ENCODE results near the gene ABCC5.

ABCC5 gene

GRCh38 chr3:183918178-183918577 lies 99.5 kb downstream of the ABCC5 start:
- DNase-seq = no peak

DNA sequence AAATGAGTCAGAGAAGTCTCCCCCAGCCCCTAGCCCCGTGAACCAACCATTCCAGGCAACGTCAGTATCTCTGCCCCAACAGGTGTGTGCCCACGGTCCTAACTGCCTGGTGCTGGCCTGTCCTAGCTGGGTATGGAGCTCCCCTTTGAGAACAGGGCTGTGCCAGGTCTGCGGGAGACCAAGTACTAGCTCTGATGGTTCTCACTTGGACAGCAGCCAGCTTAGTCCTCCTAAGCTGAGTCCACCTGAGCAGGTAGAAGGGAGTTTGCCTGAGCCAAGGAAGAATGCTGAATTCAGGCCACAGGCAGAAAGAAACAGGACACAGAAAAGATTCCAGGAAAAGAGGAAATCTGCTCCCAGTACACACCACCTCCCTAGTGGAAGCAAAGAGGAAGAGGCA lies 99.9 kb downstream of the ABCC5 start:
- no peak for DNase-seq

- DNase-seq = no peak
These were observed 102.8 kb downstream of the ABCC5 start for GRCh38 chr3:183914856-183915255.

DNA sequence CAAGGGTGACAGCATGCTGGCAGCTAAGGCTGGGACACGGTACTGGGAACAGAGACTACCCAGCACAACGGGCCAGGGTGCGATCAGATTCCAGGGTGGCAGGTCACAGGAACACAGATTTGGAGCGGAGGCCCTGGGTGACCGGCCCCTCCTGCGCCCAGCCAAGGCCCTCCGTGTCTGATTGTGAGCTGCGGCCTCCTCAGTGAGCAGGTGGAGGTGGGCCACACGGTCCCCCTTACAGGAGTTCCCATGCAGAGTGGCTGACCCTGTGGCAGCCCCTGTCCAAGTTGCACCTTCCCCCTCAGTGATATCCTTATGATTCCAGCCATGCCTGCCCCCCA lies 104.1 kb downstream of the ABCC5 start:
- no peak for DNase-seq

- DNase-seq = no peak
These were observed 104.6 kb downstream of the ABCC5 start for GRCh38 chr3:183912895-183913579.

GRCh38 chr3:183911763-183912506 lies 105.7 kb downstream of the ABCC5 start:
- DNase-seq = no peak

DNA sequence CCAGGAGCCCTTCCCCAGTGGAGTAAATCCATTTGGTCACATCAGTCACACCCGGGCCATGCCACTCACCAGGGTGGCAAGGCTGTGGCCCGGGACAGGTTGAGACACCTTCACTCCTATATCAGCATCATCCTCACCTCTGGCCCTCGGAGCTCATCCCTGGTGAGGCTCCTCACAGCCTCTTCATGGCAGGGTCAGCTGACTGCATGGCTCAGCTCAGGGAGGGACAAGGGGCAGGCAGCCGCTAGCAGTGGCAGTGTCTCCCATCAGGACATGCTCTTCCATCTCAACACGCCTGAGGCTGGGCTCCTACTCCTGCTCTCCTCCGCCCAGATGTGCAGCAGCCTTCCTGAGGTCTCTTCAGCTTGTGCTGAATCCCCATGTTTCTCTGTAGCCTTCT lies 106.6 kb downstream of the ABCC5 start:
- no peak for DNase-seq

- no peak for DNase-seq
These were observed 108.6 kb downstream of the ABCC5 start for GRCh38 chr3:183909030-183909600.

DNA sequence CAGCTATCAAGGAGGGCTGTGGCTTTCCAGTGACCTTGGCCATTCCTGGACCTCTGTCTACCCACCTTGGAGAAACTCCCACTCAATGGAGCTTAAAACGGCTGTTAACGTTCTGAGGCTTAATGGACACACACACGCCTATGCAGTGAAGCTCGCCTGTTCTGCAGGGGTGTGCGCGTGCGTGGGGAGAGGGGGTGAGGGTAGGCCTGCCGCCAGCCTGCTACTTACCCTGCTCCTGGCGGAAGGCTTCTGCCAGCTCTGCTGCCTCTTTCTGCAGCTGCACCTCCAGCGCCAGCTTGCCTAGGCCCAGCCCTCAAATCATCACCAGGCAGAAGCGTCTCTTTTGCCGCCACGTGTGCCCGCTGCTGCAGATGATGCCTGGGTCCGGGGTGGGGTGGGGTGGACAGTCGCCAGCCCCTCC lies 109.8 kb downstream of the ABCC5 start:
- no peak for DNase-seq

- DNase-seq = no peak
These were observed 110.5 kb downstream of the ABCC5 start for GRCh38 chr3:183907176-183907575.

- no peak for DNase-seq
These were observed 111.3 kb downstream of the ABCC5 start for GRCh38 chr3:183906234-183906921.

DNA sequence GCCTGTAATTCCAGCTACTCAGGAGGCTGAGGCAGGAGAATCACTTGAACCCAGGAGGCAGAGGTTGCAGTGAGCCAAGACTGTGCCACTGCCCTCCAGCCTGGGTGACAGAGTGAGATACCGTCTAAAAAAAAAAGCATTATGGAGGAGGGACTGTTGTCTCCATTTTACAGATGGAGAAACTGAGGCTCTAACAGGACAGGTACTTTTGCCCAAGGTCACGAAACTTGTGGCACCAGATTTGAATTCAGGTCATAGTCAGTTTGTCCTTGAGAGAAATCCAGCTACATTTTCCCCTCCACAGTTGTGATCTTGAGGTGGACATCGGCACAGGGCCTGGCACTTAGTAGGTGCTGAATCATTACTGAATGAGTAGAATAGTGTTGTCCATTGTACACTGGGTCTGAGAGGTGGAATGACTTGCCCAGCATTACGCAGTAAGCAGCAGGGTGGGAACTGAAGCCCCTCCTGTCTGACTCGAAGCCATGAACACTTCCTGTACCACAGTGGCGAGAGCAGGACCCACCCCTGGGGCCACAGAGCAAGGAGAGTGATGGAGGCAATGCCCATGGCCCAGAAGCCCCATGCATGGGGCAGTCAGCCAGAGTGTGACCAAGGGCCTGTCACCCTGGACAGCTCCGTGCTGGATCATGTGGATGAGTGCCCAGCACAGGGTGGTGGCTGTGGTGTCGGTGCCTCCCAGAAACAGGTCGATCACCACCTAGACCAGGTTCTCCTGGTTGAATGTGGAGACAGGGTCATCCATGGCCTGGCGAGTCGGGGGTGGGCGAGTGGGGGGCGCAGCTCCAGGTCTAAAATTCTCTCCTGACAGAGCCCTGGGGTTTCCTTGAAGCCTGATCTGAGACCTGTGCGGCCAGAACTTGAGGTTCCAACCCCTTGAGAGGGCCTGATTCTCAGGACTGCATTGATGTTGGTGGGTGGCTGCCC lies 112.6 kb downstream of the ABCC5 start:
- DNase-seq = no peak

DNA sequence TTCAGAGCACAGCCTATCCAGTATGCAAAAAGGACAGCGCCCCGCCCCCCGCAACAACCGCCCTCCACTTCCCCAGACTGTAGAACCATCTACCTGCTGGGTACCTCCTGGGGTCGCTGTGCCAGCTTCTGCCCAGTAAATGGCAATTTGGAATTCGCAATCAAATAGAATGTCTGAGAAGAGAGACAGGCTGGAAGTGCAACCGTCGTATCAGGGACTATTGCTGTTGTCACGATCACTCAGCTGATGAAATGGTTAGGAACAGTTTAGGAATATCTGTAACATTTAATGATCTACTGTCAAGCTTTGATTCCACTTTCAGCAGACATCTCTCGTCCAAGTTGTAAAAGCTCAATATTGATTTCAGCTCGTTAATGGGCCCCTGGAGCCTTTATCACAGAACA lies 119.7 kb downstream of the ABCC5 start:
- DNase-seq = no peak

GRCh38 chr3:183897606-183898005 lies 120.1 kb downstream of the ABCC5 start:
- no peak for DNase-seq

GRCh38 chr3:183896610-183897009 lies 121.1 kb downstream of the ABCC5 start:
- no peak for DNase-seq

GRCh38 chr3:183896184-183896583 lies 121.5 kb downstream of the ABCC5 start:
- DNase-seq = no peak

DNA sequence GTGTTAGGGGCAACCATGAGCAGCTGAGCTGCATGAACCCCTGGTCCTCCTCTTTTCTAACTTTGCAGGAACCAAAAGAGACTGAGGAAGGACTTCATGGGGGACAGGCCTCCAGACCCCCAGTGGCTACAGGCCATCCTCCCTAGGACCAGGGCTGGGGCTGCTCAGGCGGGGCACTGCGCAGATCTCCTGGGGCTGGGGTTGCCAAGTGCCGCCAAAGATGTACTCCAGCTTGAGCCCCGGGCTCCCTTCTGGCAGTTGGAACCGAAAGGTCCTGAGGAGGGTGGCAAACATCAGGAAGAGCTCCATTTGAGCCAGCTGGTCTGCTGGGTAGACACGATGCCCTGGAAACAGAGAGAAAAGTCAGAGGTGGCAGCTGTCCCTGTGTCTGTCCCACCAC lies 121.9 kb downstream of the ABCC5 start:
- no peak for DNase-seq

GRCh38 chr3:183895296-183895695 lies 122.4 kb downstream of the ABCC5 start:
- DNase-seq = peak; percentile 34

DNA sequence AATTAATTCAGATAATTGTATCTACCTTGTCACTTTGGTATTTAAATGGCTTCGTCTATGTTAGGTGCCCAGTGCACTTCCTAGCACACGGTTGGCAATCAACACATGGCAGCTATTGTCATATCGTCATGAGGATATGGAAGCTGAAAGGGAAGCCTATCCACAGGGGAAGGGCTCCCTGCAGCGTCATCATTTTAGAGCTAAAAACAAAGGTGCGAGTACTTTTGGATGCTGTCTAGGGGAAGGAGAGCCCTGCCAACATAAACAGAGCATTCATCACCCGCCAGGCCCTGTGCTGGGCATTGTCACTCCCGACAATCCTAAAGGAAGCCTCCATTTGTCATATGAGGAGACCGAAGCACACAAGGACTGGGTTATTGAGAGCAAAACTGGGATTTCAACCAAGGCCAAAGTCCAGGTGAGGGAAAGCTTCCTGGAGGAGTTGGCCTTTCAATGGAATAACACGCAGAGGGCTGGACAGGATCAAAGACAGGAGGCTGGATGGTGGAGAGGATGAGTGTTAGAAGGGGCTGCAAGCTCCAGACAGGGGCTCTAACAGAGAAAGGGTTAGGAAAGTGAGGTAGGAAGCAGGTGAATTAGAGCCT lies 125.0 kb downstream of the ABCC5 start:
- DNase-seq = no peak

- no peak for DNase-seq
These were observed 131.9 kb downstream of the ABCC5 start for GRCh38 chr3:183885766-183886165.

DNA sequence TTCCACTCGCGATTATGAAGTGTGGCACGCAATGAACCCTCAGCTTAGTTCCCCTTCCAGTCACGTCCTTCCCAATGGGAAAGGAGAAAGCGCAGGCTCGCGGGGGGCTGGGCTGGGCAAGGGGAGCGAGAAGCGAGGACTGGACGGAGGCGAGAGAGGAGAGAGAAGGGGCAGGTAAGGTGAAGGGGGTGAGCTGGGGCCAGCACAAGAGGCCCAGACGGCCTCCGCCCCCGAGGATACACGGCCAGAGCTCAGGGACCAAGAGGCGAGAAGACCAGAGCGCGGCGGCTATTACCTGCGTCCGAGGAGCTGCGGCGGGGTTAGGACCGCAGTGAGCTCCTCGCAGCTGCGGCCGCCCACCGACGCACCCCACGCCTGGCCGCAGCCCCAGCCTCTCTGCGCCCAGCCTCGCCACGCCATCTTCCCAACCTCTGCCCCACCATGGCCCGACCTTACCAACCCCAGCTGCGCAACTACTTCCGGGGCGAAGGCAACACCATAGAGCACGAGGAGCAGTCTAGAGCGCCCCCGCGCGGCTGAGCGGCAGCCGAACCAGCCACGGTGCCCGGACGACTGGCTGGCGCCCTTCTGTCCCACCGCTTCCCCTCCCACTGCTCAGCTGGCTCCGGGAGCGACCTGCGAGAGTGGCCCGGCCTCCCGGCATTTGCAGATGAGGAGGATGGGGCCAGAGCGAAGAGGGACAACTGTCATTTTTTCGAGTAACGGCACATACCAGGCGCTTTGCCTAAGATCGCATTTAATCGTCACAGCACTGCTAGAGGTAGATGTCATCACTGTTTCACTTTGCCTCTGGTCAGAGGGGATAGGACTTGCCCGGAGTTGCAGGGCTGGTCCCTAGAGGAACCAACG lies 133.0 kb downstream of the ABCC5 start, which contains the start of gene PARL:
PARL (minus strand) TSS at position 454 of the 870 bp plus-strand sequence; CDS start at position 420, 34 bp downstream.
- DNase-seq = peak; percentile 86

Data from NCI-H446 treated with DMSO at 0.1 percent for 48 hours (cell line).